ENCODE results near the gene F7.

- no peak for TF ChIP-seq RELA (CRISPR knock-in tag; IDR thresholded peaks at IDR 0.05; ENCODE audit: borderline replicate concordance)
- TF ChIP-seq FOXP4 (CRISPR knock-in tag; IDR thresholded peaks at IDR 0.05), result no peak
- no peak for TF ChIP-seq CTCF (IDR thresholded peaks at IDR 0.05)
- TF ChIP-seq MYBL2 (CRISPR knock-in tag; IDR thresholded peaks at IDR 0.05), result no peak
- TF ChIP-seq SP1 (CRISPR knock-in tag; conservative IDR thresholded peaks at IDR 0.05), result no peak
- TF ChIP-seq PRDM15 (CRISPR knock-in tag; IDR thresholded peaks at IDR 0.05), result no peak
- no peak for TF ChIP-seq OVOL2 (CRISPR knock-in tag; IDR thresholded peaks at IDR 0.05; ENCODE audit: borderline replicate concordance)
- no peak for TF ChIP-seq MAX (CRISPR knock-in tag; IDR thresholded peaks at IDR 0.05)
Measured at GRCh38 chr13:113116871-113117271, 11.3 kb downstream of the F7 start.

Measured in WTC11 (cell line).